Choroid plexus epithelial cell (primary cell): ENCODE results near the gene PERM1.
A peak's percentile ranks its signal among the peaks of the same experiment; 100 is the strongest.
"Not testable (repeated sequence)": the region's sequence is repeated elsewhere in the genome, so short reads cannot be mapped to it uniquely, and the experiment has no call there.

Experiments
- DNase-seq: peaks from one replicate; pipeline ENCODE4 v3.0.0-alpha.2; 2010; ENCODE audit warnings: low read depth
- H3K4me3 ChIP-seq: 2 replicates; pipeline ENCODE4 v1.5.1; 2011; ENCODE audit warnings: low read depth, mild to moderate bottlenecking, control low read depth, low read length, moderate library complexity
- TF ChIP-seq, protein P1 (sequence below): conservative IDR thresholded peaks from 2 replicates; pipeline ENCODE4 v1.5.1; 2011; ENCODE audit warnings: low read depth, mild to moderate bottlenecking, control low read depth, inconsistent platforms, low read length, moderate library complexity

The PERM1 gene

DNA sequence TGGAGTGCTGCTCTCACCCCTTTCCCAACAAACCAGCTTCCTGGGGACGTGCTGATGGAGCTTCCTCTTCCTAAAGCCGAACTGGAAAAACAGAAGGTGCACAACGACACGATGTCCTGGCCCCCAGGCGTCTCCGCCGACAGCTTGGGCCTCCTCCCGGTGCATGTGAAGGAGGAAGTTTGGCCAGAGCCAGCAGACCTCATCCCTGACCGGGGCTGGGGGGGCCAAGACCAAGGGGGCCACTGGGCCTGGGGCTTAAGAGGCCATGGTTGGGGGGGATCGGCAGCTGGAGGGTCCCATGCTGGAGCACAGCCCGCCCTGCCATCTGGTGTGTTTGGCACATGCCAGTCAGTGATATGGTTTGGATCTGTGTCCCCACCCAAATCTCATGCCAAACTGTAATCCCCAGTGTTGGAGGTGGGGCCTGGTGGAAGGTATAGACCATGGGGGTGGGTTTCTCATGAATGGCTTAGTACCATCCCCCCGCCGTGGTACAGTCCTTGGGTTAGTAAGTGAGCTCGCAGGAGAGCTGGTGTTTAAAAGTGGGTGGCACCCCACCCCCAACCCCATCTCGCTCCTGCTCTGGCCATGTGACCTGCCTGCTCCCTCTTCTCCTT, 11.6 kb upstream of the PERM1 start:
- DNase-seq = no peak
- no peak overlapping the region for H3K4me3 ChIP-seq
- TF ChIP-seq, protein P1, sequence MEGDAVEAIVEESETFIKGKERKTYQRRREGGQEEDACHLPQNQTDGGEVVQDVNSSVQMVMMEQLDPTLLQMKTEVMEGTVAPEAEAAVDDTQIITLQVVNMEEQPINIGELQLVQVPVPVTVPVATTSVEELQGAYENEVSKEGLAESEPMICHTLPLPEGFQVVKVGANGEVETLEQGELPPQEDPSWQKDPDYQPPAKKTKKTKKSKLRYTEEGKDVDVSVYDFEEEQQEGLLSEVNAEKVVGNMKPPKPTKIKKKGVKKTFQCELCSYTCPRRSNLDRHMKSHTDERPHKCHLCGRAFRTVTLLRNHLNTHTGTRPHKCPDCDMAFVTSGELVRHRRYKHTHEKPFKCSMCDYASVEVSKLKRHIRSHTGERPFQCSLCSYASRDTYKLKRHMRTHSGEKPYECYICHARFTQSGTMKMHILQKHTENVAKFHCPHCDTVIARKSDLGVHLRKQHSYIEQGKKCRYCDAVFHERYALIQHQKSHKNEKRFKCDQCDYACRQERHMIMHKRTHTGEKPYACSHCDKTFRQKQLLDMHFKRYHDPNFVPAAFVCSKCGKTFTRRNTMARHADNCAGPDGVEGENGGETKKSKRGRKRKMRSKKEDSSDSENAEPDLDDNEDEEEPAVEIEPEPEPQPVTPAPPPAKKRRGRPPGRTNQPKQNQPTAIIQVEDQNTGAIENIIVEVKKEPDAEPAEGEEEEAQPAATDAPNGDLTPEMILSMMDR = no peak

DNA sequence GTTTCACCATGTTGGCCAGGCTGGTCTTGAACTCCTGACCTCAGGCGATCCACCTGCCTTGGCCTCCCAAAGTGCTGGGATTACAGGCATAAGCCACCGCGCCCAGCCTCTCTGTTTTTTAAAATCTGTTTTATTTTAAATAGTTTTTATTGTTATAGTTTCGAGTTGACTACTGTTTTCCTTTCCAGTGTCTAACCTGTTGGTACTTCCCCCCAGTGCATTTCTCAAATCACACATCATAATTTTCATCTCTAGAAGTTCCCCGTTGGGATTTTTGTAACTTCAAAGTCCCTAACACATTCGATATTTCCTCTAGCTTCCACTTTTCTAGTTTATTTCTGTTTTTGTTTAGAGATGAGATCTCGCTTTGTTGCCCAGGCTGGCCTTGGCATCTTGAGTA, 10.5 kb upstream of the PERM1 start:
- no peak for DNase-seq
- TF ChIP-seq, protein P1 = no peak
- no peak overlapping the region for H3K4me3 ChIP-seq

DNA sequence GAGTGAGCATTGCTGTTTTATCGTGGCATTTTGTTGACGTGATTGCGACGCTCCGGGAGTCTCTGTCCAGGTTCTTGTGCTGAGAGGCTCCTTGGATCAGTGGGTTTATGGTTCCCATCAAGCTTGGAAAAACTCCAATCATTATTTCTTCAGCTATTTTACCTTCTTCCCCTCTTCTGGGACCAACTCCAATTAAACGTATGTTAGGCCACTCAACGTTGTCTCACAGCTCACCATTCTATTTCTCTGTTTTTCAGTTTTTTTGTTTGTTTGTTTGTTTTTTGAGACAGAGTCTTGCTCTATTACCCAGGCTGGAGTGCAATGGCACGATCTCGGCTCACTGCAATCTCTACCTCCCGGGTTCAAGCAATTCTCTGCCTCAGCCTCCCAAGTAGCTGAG, 10.0 kb upstream of the PERM1 start:
- no peak for DNase-seq
- no peak overlapping the region for H3K4me3 ChIP-seq
- TF ChIP-seq, protein P1 = no peak

DNA sequence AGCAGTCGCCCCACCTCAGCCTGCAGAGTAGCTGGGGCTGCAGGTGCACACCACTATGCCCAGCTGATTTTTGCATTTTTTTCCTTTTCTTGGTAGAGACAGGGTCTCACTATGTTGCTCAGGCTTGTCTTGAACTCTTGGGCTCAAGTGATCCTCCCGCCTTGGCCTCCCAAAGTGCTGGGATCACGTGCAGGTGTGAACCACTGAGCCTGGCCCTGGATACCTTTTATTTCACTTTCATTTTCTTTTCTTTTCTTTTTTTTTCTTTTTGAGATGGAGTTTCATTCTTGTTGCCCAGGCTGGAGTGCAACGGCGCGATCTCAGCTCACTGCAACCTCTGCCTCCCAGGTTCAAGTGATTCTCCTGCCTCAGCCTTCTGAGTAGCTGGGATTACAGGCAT, 9.4 kb upstream of the PERM1 start:
- not testable (repeated sequence) for H3K4me3 ChIP-seq, DNase-seq

DNA sequence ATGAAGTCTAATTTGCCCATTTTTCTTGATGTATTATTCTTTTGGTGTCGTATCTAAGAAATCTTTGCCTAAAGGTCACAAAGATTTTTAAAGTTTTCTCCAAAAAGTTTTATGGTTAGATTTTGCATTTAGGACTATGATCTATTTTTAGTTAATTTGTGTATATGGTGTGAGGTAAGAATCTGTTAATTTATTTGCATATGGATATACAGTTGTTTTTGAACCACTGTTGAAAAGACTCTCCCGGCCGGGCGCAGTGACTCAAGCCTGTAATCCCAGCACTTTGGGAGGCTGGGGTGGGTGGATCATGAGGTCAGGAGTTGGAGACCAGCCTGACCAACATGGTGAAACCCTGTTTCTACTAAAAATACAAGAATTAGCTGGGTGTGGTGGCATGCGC, 6.2 kb upstream of the PERM1 start:
- not testable (repeated sequence) for DNase-seq, H3K4me3 ChIP-seq

DNA sequence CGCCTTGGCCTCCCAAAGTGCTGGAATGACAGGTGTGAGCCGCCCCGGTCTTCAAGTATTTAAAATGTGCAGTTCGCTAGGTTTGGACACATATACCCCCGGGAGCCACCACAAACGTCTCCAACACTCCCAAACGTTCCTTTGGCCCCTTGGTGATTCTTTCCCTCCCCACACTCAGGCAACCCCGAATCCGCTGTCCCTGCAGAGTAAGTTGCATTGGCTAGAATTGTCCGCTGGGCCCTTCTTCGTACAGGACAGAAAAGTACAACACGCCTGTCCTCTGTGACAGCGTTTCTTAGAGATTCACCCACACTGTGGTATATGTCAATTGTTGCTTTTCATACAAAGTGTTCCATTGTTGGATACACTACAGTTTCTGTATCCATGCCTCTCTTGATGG, 3.2 kb upstream of the PERM1 start:
- TF ChIP-seq, protein P1 = no peak
- no peak for DNase-seq
- no peak overlapping the region for H3K4me3 ChIP-seq

DNA sequence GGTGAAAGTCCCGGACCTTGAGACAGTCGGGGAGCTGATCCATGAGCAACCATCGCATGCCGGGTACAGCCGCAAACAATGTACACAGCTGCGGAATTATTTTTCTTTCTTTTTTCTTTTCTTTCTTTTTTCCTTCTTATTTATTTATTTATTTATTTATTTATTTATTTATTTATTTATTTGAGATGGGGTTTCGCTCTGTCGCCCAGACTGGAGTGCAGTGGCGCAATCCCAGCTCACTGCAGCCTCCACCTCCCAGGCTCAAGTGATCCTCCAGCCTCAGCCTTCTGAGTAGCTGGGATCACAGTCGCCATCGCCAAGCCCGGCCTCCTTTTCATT, 2.6 kb upstream of the PERM1 start:
- TF ChIP-seq, protein P1 = no peak
- no peak for DNase-seq
- peak overlapping the region; percentile 26 for H3K4me3 ChIP-seq

DNA sequence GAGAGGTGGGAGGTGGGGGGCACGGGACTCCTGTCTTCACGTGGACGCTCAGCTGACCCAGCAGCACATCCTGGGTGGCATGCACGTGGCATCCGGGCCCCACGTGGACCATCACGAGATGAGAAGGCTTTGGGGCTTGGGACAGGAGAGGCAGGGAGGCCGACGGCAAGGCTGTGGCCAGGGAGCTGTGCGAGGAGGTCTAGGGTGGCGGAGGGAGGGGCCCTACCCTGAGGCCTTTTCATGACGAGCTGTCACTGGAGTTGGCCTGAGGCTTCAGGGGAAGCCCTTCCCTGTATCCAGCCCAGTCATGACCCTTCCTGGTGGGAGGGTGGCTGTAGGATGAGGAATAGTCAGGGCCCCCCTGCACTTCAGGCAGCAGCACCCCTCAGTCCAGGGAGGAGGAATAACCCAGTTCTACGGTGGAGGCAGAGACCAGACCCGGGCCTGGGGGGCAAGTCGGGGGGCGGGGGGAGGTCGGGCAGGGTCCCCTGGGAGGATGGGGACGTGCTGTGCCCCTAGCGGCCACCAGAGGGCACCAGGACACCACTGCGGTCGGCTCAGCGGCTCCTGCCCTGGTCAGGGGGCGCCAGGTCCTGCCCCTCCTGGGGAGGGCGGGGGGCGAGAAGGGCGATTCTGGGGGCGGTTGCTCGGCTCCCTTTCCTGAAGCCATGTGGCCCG, 2.0 kb upstream of the PERM1 start:
- H3K4me3 ChIP-seq = peak overlapping the region; percentile 26
- TF ChIP-seq, protein P1 = peak; percentile 80
- DNase-seq = no peak
